K562 (cell line): ENCODE results near the gene B3GNT7. TPM values are rescaled to one million over a fixed set of nuclear protein-coding genes. Genes with fewer than 3 reads are reported as not detected.
A peak's percentile ranks its signal among the peaks of the same experiment; 100 is the strongest.

Source experiments
- ATAC-seq: fragments of 200-7000 bp; cut with Tn5 transposase; 3 replicates; pipeline ENCODE4 v1.9.1; 2020; ENCODE audit warnings: moderate library complexity
- BruUV-seq: library from RNA; stranded (reverse); fragments of 400-500 nt; replicated peaks from 2 replicates; lab custom pipeline; 2021; lab: Mats Ljungman, UMichigan
- CTCF ChIA-PET: fragments of 300-600 bp; formaldehyde crosslinking; extraction: SDS; loops from one replicate; lab custom pipeline; 2021; ENCODE audit warnings: low intra/inter-chr PET ratio; lab: Yijun Ruan, JAX
- POLR2A ChIA-PET: fragments of 300-600, 350-650 bp; sonication (Branson Sonifier 250); formaldehyde crosslinking; extraction: SDS; loops from one replicate; lab custom pipeline; 2021; ENCODE audit warnings: antibody characterized with exemption, inconsistent platforms; lab: Yijun Ruan, JAX
- DNase-seq, 4 experiments: peaks; one replicate each; pipeline versions ENCODE4 v3.0.0 to v3.0.0-alpha.2; 2011 to 2018; ENCODE audit warnings: low spot score in 3 of 4, mixed read lengths in 3 of 4; ENCODE audit errors: extremely low read depth in 1 of 4
- FAIRE-seq: peaks from 2 replicates; lab custom pipeline; 2011; peaks lifted over from hg19 to GRCh38; lab: Jason Lieb, UNC
- H2AFZ ChIP-seq: 2 replicates; pipeline ENCODE4 v1.6.0; 2011; ENCODE audit warnings: low read depth, low read length, control low read depth, inconsistent platforms
- H3K27ac ChIP-seq: fragments of 200-600 bp; 3 replicates; pipeline ENCODE4 v1.8.0; 2011; ENCODE audit warnings: low read depth, mild to moderate bottlenecking, control low read depth, inconsistent platforms, low read length, moderate library complexity, mixed read lengths; ENCODE audit errors: extremely low read depth
- H3K27me3 ChIP-seq, 2 experiments: fragments of 300-600 bp in 1 of 2; 2 replicates in 1 of 2; 3 replicates in 1 of 2; pipeline versions ENCODE4 v1.6.0 to v1.8.0; 2011; ENCODE audit warnings: inconsistent platforms in 2 of 2, low read length in 2 of 2, mild to moderate bottlenecking in 1 of 2, mixed read lengths in 1 of 2, moderate library complexity in 1 of 2; ENCODE audit not compliant: control insufficient read depth in 2 of 2, insufficient read depth in 2 of 2
- H3K36me3 ChIP-seq: fragments of 300-600 bp; 3 replicates; pipeline ENCODE4 v1.8.0; 2011; ENCODE audit warnings: mild to moderate bottlenecking, low read length, inconsistent platforms; ENCODE audit not compliant: control insufficient read depth, insufficient read depth
- H3K4me1 ChIP-seq, 2 experiments: fragments of 200-600 bp in 1 of 2; replicated peaks in 1 of 2; 2 replicates in 1 of 2; 3 replicates in 1 of 2; pipeline versions ENCODE4 v1.5.1 to v1.8.0; 2011; ENCODE audit warnings: inconsistent platforms in 2 of 2, low read length in 2 of 2, mild to moderate bottlenecking in 1 of 2, mixed read lengths in 1 of 2, moderate library complexity in 1 of 2; ENCODE audit not compliant: control insufficient read depth in 2 of 2, insufficient read depth in 2 of 2
- H3K4me2 ChIP-seq: 2 replicates; pipeline ENCODE4 v1.6.1; 2011; ENCODE audit warnings: low read length, control low read depth, inconsistent platforms, mixed read lengths; ENCODE audit not compliant: insufficient read depth
- H3K4me3 ChIP-seq: fragments of 200-600 bp; sonication (generic), shearing (Covaris generic); 2 replicates; pipeline ENCODE4 v1.5.1; 2016; ENCODE audit warnings: control low read depth, inconsistent platforms
- H3K79me2 ChIP-seq: fragments of 200-600 bp; 3 replicates; pipeline ENCODE4 v1.8.0; 2011; ENCODE audit warnings: low read length, inconsistent platforms; ENCODE audit not compliant: control insufficient read depth, insufficient read depth
- H3K9ac ChIP-seq, 2 experiments: 2 replicates each; pipeline versions ENCODE4 v1.6.0 to v1.6.1; 2011; ENCODE audit warnings: low read depth in 2 of 2, low read length in 2 of 2, control low read depth in 1 of 2, inconsistent platforms in 1 of 2, mild to moderate bottlenecking in 1 of 2, mixed read lengths in 1 of 2; ENCODE audit not compliant: insufficient read depth in 1 of 2
- H3K9me1 ChIP-seq: one replicate; pipeline ENCODE4 v1.6.0; 2011; ENCODE audit warnings: inconsistent platforms, mild to moderate bottlenecking, low read length, moderate library complexity; ENCODE audit not compliant: control insufficient read depth, insufficient read depth
- H3K9me3 ChIP-seq: replicated peaks from 2 replicates; pipeline ENCODE4 v1.5.1; 2011; ENCODE audit warnings: low read depth, low read length, inconsistent platforms; ENCODE audit not compliant: control insufficient read depth, insufficient read depth
- H4K20me1 ChIP-seq: replicated peaks from 2 replicates; pipeline ENCODE4 v1.6.1; 2011; ENCODE audit warnings: low read length, inconsistent platforms, mixed read lengths; ENCODE audit not compliant: control insufficient read depth, insufficient read depth
- HNRNPUL1 ChIP-seq: fragments of 200-400 bp; formaldehyde crosslinking; IDR thresholded peaks from 2 replicates; pipeline ENCODE4 v1.6.1; 2017; ENCODE audit warnings: low read length
- STAT5A ChIP-seq: IDR thresholded peaks from 2 replicates; pipeline ENCODE4 v1.6.1; 2012; ENCODE audit warnings: low read length, inconsistent platforms, borderline replicate concordance
- ZNF133 ChIP-seq: fragments of 250-450 bp; sonication (Bioruptor Pico); IDR thresholded peaks from 2 replicates; pipeline ENCODE4 v1.4.0; 2020; ENCODE audit warnings: mild to moderate bottlenecking
- ZNF764 ChIP-seq: fragments of 250-450 bp; sonication (Bioruptor Pico); IDR thresholded peaks from 2 replicates; pipeline ENCODE4 v1.4.0; 2020; ENCODE audit warnings: low read depth, mild to moderate bottlenecking, moderate library complexity
- ZSCAN32 ChIP-seq: fragments of 450-650 bp; formaldehyde crosslinking; IDR thresholded peaks from 2 replicates; pipeline ENCODE4 v1.4.0; 2020; ENCODE audit warnings: mild to moderate bottlenecking, moderate library complexity
- WGBS: fragments of 100-300 bp; shearing (Covaris generic); methylation state at CpG from one replicate; pipeline ENCODE4 v1.1.6; 2016; ENCODE audit warnings: low coverage, mixed read lengths; ENCODE audit not compliant: insufficient coverage; ENCODE audit errors: missing lambda C conversion rate; 5-methylcytosine and 5-hydroxymethylcytosine counted together
- in situ Hi-C: fragments of 300-500 bp; cut with MboI; formaldehyde crosslinking; loops from 4 replicates; pipeline ENCODE4 v1.15.0; 2018; ENCODE audit warnings: inconsistent platforms, mixed read lengths
- intact Hi-C: fragments of 100-400 bp; cut with micrococcal nuclease; formaldehyde crosslinking; loops from 2 replicates; pipeline ENCODE4 v1.14.2; 2022
- polyA plus RNA-seq, 8 experiments: library from polyadenylated mRNA; depleted of rRNA in 4 of 8; stranded (reverse) in 5 of 8; unstranded in 3 of 8; fragments of >200 nt; fragmentation: Nextera tagmentation in 2 of 8; fragmentation: Illumina TruSeq in 1 of 8; extraction: Ambion mirVana in 2 of 8; extraction: Trizol in 1 of 8; gene quantifications; 2 replicates each; pipeline versions ENCODE4 v1.2.1 to v1.2.3, GENCODE V29; 2011 to 2014; ENCODE audit warnings: inconsistent platforms in 1 of 8, missing spikeins in 1 of 8
- total RNA-seq, 7 experiments: library from RNA; depleted of rRNA in 6 of 7; stranded (reverse); fragments of >200 nt in 6 of 7; fragmentation: Illumina TruSeq in 2 of 7; extraction: Trizol in 2 of 7; gene quantifications; 2 replicates each; pipeline versions ENCODE4 v1.2.1 to v1.2.3, GENCODE V29; 2011 to 2021; ENCODE audit warnings: low replicate concordance in 1 of 7
- TF ChIP-seq, protein P1 (sequence below), 3 experiments: IDR thresholded peaks in 2 of 3; conservative IDR thresholded peaks in 1 of 3; 2 replicates each; pipeline ENCODE4 v1.5.1; 2011 to 2012; ENCODE audit warnings: low read length in 3 of 3, mild to moderate bottlenecking in 3 of 3, control low read depth in 2 of 3, improper control_type of control experiment in 1 of 3, inconsistent platforms in 1 of 3, low read depth in 1 of 3, mixed read lengths in 1 of 3, moderate library complexity in 1 of 3; ENCODE audit not compliant: insufficient read depth in 2 of 3

The B3GNT7 gene
- total and polyA plus RNA-seq, 9 of the 15 experiments (the other 6 are each of a cell fraction or from before 2014, with no cell fraction given) = 0.20 TPM; not detected in 8

DNA sequence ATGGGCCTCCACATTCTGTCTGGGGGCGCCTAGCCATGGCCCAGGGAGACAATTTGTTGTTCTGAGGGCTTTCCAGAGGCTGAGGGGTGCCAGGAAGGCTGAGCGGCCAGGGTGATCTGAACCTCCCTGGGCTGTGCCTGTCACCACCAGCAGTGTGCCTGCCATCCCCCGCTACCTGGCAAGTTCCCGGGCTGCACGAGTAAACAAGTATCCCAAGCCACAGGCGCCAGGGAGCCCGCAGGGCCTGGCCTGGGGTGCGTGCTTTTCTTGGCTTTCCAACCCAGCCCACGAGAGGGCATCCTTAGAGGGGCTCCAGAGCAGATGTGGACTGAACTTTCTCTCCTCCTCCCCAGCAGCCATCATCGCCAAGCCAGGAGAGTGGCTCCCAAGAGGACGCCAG, 35.1 kb upstream of the B3GNT7 start:
- TF ChIP-seq STAT5A = no peak
- no peak for TF ChIP-seq HNRNPUL1
- no peak for TF ChIP-seq ZNF764
- TF ChIP-seq ZNF133 (CRISPR knock-in tag) = no peak
- TF ChIP-seq, protein P1, sequence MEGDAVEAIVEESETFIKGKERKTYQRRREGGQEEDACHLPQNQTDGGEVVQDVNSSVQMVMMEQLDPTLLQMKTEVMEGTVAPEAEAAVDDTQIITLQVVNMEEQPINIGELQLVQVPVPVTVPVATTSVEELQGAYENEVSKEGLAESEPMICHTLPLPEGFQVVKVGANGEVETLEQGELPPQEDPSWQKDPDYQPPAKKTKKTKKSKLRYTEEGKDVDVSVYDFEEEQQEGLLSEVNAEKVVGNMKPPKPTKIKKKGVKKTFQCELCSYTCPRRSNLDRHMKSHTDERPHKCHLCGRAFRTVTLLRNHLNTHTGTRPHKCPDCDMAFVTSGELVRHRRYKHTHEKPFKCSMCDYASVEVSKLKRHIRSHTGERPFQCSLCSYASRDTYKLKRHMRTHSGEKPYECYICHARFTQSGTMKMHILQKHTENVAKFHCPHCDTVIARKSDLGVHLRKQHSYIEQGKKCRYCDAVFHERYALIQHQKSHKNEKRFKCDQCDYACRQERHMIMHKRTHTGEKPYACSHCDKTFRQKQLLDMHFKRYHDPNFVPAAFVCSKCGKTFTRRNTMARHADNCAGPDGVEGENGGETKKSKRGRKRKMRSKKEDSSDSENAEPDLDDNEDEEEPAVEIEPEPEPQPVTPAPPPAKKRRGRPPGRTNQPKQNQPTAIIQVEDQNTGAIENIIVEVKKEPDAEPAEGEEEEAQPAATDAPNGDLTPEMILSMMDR (IDR thresholded peaks at IDR 0.05 in 2 of 3, conservative IDR thresholded peaks at IDR 0.05 in 1 of 3; ENCODE audit: insufficient read depth in 2 of 3, low read depth in 1 of 3, low read length in 3 of 3) = 0 out of 6 replicates have a peak, but pooled peaks of 1 of the 3 experiments have one; percentile 18
- TF ChIP-seq ZSCAN32 = no peak
- FAIRE-seq (no peak), DNase-seq (no peak), ATAC-seq (no peak; the same call in 2 of the 3 replicates)
- Histone ChIP-seq H3K9me1 (no peaks in the 10 kb centered on the region), H4K20me1 (no peaks in the 10 kb centered on the region), H3K9me3 (no peaks in the 10 kb centered on the region), H3K27me3 (peaks cover 0 to 21% of the 10 kb centered on the region in 2 experiments; a peak in 3 of 5 replicates), H3K4me2 (no peak overlapping the region), H3K4me1 (peaks cover 9 to 17% of the 10 kb centered on the region in 2 experiments; a peak in 4 of 5 replicates), H3K9ac (no peak overlapping the region), H2AFZ (no peak overlapping the region), H3K79me2 (no peaks in the 10 kb centered on the region), H3K27ac (no peak overlapping the region; the same call in 2 of the 3 replicates), H3K36me3 (no peaks in the 10 kb centered on the region), H3K4me3 (no peak overlapping the region)
- ChIA-PET CTCF (no interaction called here), POLR2A (no interaction called here)
- in situ Hi-C loops (no loop called here), intact Hi-C loops (no loop called here)
- 46% methylated on average over 7 of the region's 11 CpGs for WGBS
- no TSS peak for BruUV-seq
